Activated CD4-positive, alpha-beta T cell treated with anti-CD3 and anti-CD28 coated beads, Interleukin-2, amount 50 U/mL, for 24 hours (primary cell): ENCODE measurements around the gene CYB561D1.

Source experiments
- DNase-seq, 2 donors: peaks; one replicate each; pipeline ENCODE4 v3.0.0-alpha.2; 2020; ENCODE audit warnings: low read depth in 1 of 2, low spot score in 1 of 2

The CYB561D1 gene

GRCh38 chr1:109527846-109528695 is 34.2 kb downstream of the CYB561D1 start:
- DNase-seq: no peak

DNA sequence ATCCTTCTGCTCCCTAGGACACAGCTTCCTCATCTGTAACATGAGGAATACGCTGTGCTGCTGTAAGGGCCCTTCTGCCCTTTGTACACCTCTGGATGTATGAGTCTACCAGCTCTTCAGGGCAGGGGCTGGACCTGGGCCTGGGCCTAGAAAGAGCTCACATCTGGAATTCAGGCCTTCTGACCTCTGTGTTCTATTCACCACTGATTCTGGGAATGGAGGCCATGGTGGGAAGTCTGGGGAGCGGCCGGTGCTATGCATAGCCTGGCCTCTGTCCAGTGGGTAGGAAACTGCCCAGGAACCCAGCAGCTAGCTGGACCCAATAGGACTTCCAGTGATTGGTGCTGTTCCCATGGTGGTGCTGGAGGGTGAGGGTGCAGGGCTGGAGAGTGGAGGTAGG is 34.8 kb downstream of the CYB561D1 start:
- DNase-seq: no peak

DNA sequence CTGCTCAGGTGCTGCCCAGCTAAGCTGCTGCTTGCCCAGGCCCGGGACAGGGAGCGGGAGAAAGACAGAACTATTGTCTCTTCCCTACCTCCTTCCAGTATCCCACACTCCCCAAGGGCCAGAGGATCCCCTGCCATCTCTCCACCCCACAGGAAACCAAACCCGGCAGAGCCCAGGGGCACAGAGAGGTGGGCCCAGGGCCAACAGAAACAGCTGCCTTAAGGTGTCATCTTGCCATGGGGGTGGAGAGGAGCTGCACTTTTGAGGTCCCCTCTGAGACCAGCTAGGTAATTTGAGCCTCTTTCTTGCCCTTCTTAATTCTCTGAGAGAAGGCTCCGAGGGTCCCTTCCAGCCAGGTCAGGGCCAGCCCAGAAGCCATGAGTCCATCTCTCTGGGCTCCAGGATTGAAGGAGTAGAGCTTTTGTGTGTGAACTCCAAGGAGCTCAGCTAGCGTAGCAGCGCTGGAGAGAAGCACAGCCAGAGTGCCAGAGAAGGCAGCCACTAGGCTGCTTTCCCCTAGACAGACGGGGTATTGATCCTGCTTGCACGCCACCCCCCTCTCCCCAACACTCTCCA is 36.1 kb downstream of the CYB561D1 start:
- DNase-seq: no peak

DNA sequence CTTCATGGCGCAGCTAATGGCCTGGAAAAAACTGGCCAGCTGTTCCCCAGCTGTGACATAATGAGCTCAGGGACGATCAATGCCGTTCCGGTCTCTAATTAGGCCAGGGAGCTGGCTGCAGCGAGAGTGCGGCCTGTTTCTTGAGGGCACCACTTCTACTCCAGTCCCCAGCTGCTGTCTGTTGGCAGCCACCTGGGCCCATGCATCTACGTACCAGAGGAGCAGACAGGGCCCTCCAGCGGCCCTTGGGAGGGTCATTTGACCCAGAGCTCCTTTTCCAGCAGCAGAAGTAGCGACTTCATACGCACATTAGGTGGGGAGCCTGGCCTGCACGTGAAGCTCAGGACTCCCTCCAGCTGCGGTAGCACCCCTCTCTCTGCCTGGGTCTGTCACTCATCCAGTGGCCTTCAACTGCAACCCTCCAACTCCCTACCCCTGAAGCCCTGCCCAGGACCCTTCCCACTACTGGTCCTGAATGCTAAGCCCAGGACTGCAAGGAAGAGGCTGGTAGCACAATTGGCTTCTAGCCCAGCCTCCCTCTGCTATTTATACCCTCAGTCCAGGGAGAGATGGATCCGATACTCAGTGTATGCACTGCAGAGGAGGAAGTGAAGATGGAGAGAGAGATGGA is 36.7 kb downstream of the CYB561D1 start:
- no peak for DNase-seq

DNA sequence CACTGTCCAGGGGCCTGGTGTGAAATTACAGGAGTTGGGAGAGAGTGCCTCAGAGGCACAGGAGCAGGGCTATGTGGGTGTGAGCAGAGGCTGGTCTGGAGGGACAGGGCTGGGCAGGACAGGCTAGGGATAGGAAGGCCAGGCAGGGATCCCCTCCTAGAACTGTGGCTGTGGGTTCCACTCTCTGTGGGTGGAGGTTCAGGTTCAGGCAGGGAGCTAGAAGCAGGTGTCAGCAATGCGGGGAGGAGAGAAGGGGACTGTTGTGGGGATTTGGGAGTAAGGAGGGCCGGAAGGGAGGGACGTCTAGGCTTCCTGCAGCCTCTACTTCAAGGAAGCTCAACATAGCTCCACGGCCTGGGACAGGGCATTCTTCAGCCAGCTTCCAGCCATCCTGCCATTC is 37.5 kb downstream of the CYB561D1 start:
- DNase-seq: no peak

DNA sequence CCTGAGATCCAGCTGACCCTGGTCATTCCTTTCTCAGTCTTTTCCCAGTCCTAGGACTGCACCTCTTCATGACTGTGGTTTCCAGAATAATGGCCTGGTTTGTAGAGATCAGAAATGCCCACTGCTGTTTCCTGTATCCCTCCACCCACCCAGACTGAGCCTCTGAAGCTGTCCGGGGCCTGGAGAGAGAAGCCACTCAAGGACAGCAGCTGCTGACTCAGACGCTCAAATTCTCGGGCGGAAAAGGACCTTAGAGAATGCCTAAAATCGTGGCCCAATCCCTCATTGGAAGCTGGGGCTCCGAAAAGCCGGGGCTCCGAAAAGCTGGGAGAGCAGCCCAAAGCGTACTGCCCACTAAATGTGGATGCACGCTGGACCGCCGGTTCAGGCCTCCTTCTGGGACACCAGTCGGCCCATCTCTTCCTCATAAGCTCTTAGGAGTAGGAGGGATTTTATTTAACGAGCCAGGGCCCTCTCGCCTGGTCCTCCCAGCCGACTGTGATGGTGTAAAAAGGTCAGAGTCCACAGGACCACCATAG is 38.0 kb downstream of the CYB561D1 start:
- DNase-seq: no peak

- peak; percentile 88 to 90 for DNase-seq
Observed at GRCh38 chr1:109532365-109533136, 38.7 kb downstream of the CYB561D1 start.

GRCh38 chr1:109534307-109534858 is 40.5 kb downstream of the CYB561D1 start:
- no peak for DNase-seq

- DNase-seq: no peak
Observed at GRCh38 chr1:109535481-109535880, 41.6 kb downstream of the CYB561D1 start.

DNA sequence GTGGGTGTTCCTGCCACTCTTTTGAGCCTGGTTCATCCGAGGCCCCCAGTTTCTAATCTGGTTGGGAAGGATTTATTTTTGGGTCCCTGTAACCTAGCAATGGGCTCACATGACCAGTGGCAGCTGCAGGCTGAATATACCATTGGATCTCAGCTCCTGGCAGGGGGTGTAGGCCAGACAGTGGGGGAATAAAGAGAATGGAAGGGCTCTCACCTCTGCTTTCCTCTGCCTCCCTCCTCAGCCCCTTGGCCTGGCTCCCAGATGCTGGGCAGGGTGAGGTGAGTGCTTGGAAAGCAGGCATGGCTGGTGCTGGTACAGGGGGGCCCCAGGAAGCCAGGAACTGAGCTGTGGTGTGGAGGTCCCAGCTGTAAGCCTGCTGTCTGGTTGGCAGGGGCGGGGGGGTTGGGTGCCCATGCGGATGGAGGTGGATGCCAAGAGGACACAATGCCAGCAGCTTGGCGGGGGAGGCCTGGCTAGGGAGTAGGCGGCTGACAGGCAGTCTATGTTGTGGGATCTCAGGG is 42.1 kb downstream of the CYB561D1 start:
- DNase-seq: no peak

- DNase-seq: no peak
Observed at GRCh38 chr1:109537450-109538178, 43.7 kb downstream of the CYB561D1 start.

DNA sequence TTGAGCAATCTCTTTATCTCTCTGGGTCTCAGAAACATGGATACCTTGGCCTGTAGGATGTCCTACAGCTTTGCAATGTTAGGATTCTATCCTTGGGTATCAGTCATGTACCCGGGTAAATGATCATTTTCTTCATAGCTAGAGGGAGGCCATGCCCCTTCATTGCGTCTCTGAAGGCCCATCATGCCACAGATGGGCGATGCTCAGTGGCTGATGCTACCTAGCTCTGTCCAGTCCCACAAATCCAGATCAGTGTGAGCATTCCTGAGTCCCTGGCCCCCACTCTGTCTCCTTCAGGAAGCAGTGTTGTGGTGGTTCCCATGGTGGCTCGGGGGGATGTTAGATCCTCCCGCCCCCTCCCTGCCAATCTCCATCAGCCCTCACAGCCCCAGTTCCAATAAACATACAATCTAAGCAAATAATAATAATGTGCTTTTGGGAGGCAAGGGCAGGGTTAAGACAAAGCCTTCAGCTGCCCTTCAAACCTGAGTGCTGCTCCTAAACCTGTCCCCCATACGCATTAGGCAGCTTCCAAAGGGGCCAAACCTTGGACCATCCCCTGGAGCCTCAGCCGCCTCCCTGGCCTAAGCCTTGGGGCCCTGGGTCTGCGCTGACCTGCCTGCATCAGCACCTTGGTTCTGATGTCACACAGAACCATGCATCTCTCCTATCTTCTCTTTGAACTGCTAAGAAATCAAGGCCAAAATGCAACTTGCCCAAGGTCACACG is 45.1 kb downstream of the CYB561D1 start:
- no peak for DNase-seq

- no peak for DNase-seq
Observed at GRCh38 chr1:109539676-109540075, 45.8 kb downstream of the CYB561D1 start, which contains the start of gene GPR61. Gene GPR61, plus strand, starts transcription at chr1:109539872. Its CDS starts 3,151 bp downstream, at chr1:109543023.

DNA sequence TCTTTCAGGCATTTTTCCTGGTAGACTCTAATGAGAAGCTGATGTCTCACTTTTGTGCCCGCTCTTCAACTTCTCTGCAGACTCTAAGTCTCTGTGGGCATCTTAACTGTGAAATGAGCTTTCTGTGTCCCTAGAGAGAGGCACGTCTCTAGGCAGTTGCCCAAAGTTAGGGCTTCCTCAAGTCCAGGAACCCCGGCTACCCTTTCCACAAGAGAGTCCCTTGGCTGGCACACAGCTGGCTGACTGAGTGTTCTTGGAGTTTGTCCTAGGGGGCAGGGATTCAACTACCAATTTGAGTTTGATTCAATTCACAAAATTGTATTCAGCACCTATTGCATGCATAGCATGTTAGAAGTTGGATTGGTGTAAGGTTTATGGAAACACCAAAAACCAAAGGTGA is 47.2 kb downstream of the CYB561D1 start:
- no peak for DNase-seq

DNA sequence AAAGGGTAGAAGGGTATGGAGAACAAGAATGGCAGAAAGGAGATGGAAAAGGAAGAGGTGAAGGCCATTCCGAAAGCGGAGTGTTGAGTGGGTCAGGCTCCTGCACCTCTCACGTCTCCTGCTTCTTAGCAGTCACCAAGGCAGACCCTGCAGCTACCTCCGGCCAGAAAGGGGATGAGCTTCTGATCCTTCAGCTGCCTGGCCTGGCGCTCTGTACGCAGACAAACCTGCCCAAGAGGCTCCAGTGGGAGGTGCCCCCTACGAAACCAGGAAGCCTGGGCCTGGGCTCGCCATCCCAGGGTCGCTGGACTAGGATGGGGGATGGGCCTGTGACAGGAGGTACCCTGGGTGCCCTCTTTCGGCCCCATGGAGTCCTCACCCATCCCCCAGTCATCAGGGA is 48.8 kb downstream of the CYB561D1 start:
- DNase-seq: no peak

GRCh38 chr1:109543283-109543987 is 49.5 kb downstream of the CYB561D1 start:
- no peak for DNase-seq

- no peak for DNase-seq
Observed at GRCh38 chr1:109543988-109544735, 50.3 kb downstream of the CYB561D1 start.
